Right cardiac atrium (tissue), 5 donors: ENCODE measurements around the gene TMCO1. TPM values are rescaled to one million over a fixed set of nuclear protein-coding genes. Genes with fewer than 3 reads are reported as not detected.
"Not testable (repeated sequence)": the region's sequence is repeated elsewhere in the genome, so short reads cannot be mapped to it uniquely, and the experiment has no call there.

Source experiments
- ATAC-seq, 2 donors: fragments of 200-7000 bp; cut with Tn5 transposase; one replicate each; pipeline versions ENCODE4 v1.8.0 to v1.9.1; 2020; ENCODE audit warnings: moderate library complexity in 2 of 2, mild to moderate bottlenecking in 1 of 2
- DNase-seq, 3 donors: peaks; one replicate each; pipeline ENCODE4 v3.0.0-alpha.2; 2020
- H3K27ac ChIP-seq: one replicate; pipeline ENCODE4 v1.5.1; 2013; ENCODE audit warnings: mild to moderate bottlenecking, low read length, control low read depth, moderate library complexity
- H3K27me3 ChIP-seq: one replicate; pipeline ENCODE4 v1.6.1; 2013; ENCODE audit not compliant: control insufficient read depth, insufficient read depth
- H3K4me1 ChIP-seq: one replicate; pipeline ENCODE4 v1.6.1; 2013; ENCODE audit warnings: low read length; ENCODE audit not compliant: control insufficient read depth, insufficient read depth
- H3K4me3 ChIP-seq: one replicate; pipeline ENCODE4 v1.5.1; 2013; ENCODE audit warnings: low read length, control low read depth
- H3K9me3 ChIP-seq: one replicate; pipeline ENCODE4 v1.6.1; 2013; ENCODE audit warnings: low read length; ENCODE audit not compliant: control insufficient read depth
- WGBS: extraction: QIAGEN DNeasy Blood & Tissue Kit; methylation state at CpG from one replicate; pipeline ENCODE4 v1.1.7; 2013; 5-methylcytosine and 5-hydroxymethylcytosine counted together
- intact Hi-C, 4 donors: fragments of 100-400 bp; cut with DNase I; formaldehyde crosslinking; loops; one replicate each; pipeline versions ENCODE4 v1.11.0 to v1.14.0; 2022 to 2023
- polyA plus RNA-seq: library from polyadenylated mRNA; stranded (reverse); fragments of 200-250 nt; gene quantifications from one replicate; pipeline ENCODE4 v1.2.3, GENCODE V29; 2013
- total RNA-seq, 4 donors: library from RNA; stranded (reverse); fragmentation: NEBNext Ultra II Directional; extraction: Animal tissue kit (Norgen Biotek cat#: 25700); gene quantifications; one replicate each; pipeline ENCODE4 v1.2.1, GENCODE V29; 2021
- donor health status: healthy with polysubstance abuse.
- donor health status: DM: no; HTN: yes; CAD: no.
- donor health status: DM: no; HTN: no; CAD: no.
- donor health status: DM: no; HTN: yes; CAD: no; lungs with severe emphysema.
- donor health status: DM: yes; HTN: yes; CAD: no.

Gene TMCO1
- total and polyA plus RNA-seq, 5 donors = 45.7 to 62.7 (median 54.9) TPM

GRCh38 chr1:165707984-165708706 is 60.5 kb downstream of the TMCO1 start:
- Histone ChIP-seq H3K9me3 (no peaks in the 10 kb centered on the region), H3K27ac (no peak overlapping the region), H3K4me1 (no peaks in the 10 kb centered on the region), H3K4me3 (no peak overlapping the region), H3K27me3 (no peaks in the 10 kb centered on the region)
- 74% methylated on average over 11 of the region's 11 CpGs for WGBS
- DNase-seq (no peak), ATAC-seq (no peak)
- intact Hi-C loops = no loop called here

DNA sequence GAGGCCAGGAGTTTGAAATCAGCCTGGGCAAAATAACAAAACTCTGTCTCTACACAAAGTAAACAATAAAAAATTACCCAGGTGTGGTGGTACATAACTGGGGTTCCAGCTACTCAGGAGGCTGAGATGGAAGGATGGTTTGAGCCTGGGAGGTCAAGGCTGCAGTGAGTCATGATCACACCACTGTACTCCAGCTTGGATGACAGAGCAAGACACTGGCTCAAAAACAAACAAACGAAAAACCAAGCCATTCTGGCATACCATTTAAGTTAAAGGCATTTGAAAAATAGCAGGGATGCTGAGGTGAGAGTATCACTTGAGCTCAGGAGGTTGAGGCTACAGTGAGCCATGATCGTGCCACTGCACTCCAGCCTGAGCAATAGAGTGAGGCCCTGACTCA is 65.0 kb downstream of the TMCO1 start:
- Histone ChIP-seq H3K9me3 (no peaks in the 10 kb centered on the region), H3K27me3 (no peaks in the 10 kb centered on the region), H3K4me1 (no peaks in the 10 kb centered on the region), H3K4me3 (no peak overlapping the region), H3K27ac (no peak overlapping the region)
- intact Hi-C loops = no loop called here
- 79% methylated on average over 2 of the region's 2 CpGs for WGBS
- DNase-seq (no peak), ATAC-seq (no peak)

- DNase-seq = peak in 1 of 3 donors; percentile 54
- intact Hi-C loops, H3K4me3 ChIP-seq, H3K27me3 ChIP-seq, H3K27ac ChIP-seq, ATAC-seq, H3K9me3 ChIP-seq, H3K4me1 ChIP-seq: not testable (repeated sequence)
- 68% methylated on average over 7 of the region's 7 CpGs for WGBS
Measured at GRCh38 chr1:165701922-165702321, 66.7 kb downstream of the TMCO1 start.

GRCh38 chr1:165699577-165699976 is 69.1 kb downstream of the TMCO1 start:
- H3K9me3 ChIP-seq = no peaks in the 10 kb centered on the region
- H3K4me1 ChIP-seq = peaks cover 4% of the 10 kb centered on the region
- DNase-seq = no peak
- intact Hi-C loops = no loop called here
- no peak overlapping the region for H3K27ac ChIP-seq
- WGBS = 94% methylated on average over 3 of the region's 3 CpGs
- no peak overlapping the region for H3K4me3 ChIP-seq
- ATAC-seq = no peak
- no peaks in the 10 kb centered on the region for H3K27me3 ChIP-seq

DNA sequence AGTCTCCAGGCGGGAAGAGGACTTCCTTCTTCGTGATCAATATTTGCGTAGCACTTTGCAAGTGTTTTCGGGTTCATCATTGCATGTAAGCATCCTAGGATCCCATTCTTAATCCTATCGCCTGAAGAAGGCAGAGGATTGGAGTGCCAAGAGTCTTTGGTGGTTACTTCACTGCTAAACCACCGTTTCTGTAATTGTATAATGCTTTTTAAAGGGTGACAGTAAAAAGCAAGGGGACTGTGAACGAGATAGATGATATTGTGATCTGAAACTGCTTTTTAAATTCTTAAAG is 70.0 kb downstream of the TMCO1 start:
- no peak for DNase-seq
- H3K27ac ChIP-seq = peak overlapping the region; percentile 66
- H3K9me3 ChIP-seq = no peaks in the 10 kb centered on the region
- no peak for ATAC-seq
- intact Hi-C loops = no loop called here
- H3K27me3 ChIP-seq = no peaks in the 10 kb centered on the region
- H3K4me3 ChIP-seq = peak overlapping the region; percentile 60
- H3K4me1 ChIP-seq = peaks cover 4% of the 10 kb centered on the region
- WGBS = under 1% methylated on average over 7 of the region's 7 CpGs

DNA sequence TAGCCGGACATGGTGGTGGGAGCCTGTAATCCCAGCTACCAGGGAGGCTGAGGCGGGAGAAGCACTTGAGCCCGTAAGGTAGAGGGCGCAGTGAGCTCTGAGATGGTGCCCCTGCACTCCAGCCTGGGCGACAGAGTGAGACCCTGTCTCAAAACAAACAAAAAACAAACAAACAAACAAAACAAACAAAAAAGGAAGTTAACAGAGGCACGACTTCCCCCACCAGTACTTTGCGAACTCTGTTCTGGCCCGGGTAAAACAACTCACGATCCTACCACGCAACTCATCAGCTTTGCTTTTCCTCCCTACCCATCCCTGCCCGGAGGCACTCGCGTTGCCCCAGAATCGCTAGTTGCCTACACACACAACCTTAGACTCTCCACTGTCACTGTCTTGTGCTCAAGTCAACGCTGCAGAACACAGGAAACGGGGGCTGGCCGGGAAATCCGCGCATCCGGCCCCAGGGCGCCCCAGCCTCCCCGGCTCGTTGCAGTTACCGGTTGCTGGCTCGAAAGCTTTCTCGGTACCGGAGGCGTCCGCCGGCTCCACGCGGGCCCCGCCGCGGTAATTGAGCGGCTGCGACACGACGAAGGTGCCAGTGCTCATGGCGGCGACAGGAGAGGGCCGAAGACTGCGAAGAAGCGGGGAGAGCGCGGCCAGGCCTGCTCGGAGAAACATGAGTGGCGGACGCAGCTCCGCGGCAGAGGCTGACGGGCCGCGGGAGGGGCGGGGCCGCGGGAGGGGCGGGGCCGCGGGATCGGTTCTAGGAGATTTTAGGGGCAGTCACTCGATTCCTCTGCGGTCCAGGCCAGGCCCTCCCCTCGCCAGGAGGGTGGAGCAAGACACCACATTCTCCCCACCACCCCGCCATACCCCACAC is 70.5 kb downstream of the TMCO1 start, which contains the start of gene ALDH9A1:
ALDH9A1 (minus strand) TSS at position 682 of the 880 bp plus-strand sequence; CDS start at position 678, 4 bp downstream.
- WGBS = under 1% methylated on average over 65 of the region's 65 CpGs
- H3K9me3 ChIP-seq = no peaks in the 10 kb centered on the region
- H3K4me3 ChIP-seq = peak within 1 kb of the TSS; percentile 60
- DNase-seq (peak; percentile 92 to 97 (median 97)), ATAC-seq (peak; percentile 98)
- H3K27me3 ChIP-seq = no peaks in the 10 kb centered on the region
- intact Hi-C loops = no loop called here
- H3K4me1 ChIP-seq = peaks cover 4% of the 10 kb centered on the region
- H3K27ac ChIP-seq = peak within 1 kb of the TSS; percentile 95

DNA sequence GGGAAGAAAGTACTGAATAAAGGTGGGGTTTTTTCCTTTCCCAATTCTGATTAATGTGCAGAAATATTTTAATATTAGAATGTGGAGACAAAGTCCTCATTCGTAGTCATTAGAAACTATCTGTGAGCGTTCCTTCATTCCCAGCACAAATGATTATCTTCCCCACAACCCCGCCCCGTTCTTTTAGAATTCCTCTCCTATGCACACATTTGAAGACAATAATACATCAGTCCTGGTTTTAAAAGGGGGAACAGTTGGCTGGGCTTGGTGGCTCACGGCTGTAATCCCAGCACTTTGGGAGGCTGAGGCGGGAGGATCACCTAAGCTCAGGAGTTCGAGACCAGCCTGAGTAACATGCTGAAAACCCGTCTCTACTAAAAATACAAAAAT is 71.2 kb downstream of the TMCO1 start:
- 38% methylated on average over 8 of the region's 8 CpGs for WGBS

GRCh38 chr1:165696625-165697100 is 72.0 kb downstream of the TMCO1 start:
- Histone ChIP-seq H3K9me3 (no peaks in the 10 kb centered on the region), H3K27me3 (no peaks in the 10 kb centered on the region), H3K4me1 (peaks cover 4% of the 10 kb centered on the region), H3K4me3 (peak overlapping the region; percentile 15), H3K27ac (no peak overlapping the region)
- intact Hi-C loops = no loop called here
- ATAC-seq = peak; percentile 44 to 57
- peak in 1 of 3 donors; percentile 58 for DNase-seq
- WGBS = 11% methylated on average over 2 of the region's 2 CpGs

More for the DNA sequence above, 71.2 kb downstream of the TMCO1 start:
- Histone ChIP-seq H3K9me3 (no peaks in the 10 kb centered on the region), H3K27me3 (no peaks in the 10 kb centered on the region), H3K4me1 (peaks cover 4% of the 10 kb centered on the region), H3K27ac (peak overlapping the region; percentile 95), H3K4me3 (peak overlapping the region; percentile 60)
- ATAC-seq (no peak), DNase-seq (no peak)
- intact Hi-C loops = no loop called here

GRCh38 chr1:165695031-165695430 is 73.6 kb downstream of the TMCO1 start:
- H3K4me3 ChIP-seq = no peak overlapping the region
- no peak overlapping the region for H3K27ac ChIP-seq
- DNase-seq (no peak), ATAC-seq (no peak)
- intact Hi-C loops = no loop called here
- peaks cover 4% of the 10 kb centered on the region for H3K4me1 ChIP-seq
- WGBS = 50% methylated on average over 7 of the region's 7 CpGs
- H3K9me3 ChIP-seq = no peaks in the 10 kb centered on the region
- no peaks in the 10 kb centered on the region for H3K27me3 ChIP-seq

- no peaks in the 10 kb centered on the region for H3K9me3 ChIP-seq
- no peaks in the 10 kb centered on the region for H3K4me1 ChIP-seq
- DNase-seq (no peak), ATAC-seq (no peak)
- H3K4me3 ChIP-seq = no peak overlapping the region
- no peaks in the 10 kb centered on the region for H3K27me3 ChIP-seq
- WGBS = 96% methylated on average over 5 of the region's 5 CpGs
- intact Hi-C loops = no loop called here
- no peak overlapping the region for H3K27ac ChIP-seq
Measured at GRCh38 chr1:165688046-165688445, 80.6 kb downstream of the TMCO1 start.

GRCh38 chr1:165686971-165687433 is 81.7 kb downstream of the TMCO1 start:
- no peak for DNase-seq
- intact Hi-C loops = no loop called here
- 89% methylated on average over 2 of the region's 2 CpGs for WGBS

More at GRCh38 chr1:165686971-165687433, 81.7 kb downstream of the TMCO1 start:
- H3K9me3 ChIP-seq = no peaks in the 10 kb centered on the region
- no peak overlapping the region for H3K27ac ChIP-seq
- no peak overlapping the region for H3K4me3 ChIP-seq
- ATAC-seq = no peak
- no peaks in the 10 kb centered on the region for H3K27me3 ChIP-seq
- H3K4me1 ChIP-seq = no peaks in the 10 kb centered on the region
